ENCODE measurements around the gene CLDN18.

The CLDN18 gene

GRCh38 chr3:138007898-138008297 is 2.1 kb upstream of the CLDN18 start:
- Histone ChIP-seq H3K4me3 (ENCODE audit: severe bottlenecking) (no peak overlapping the region), H3K27ac (ENCODE audit: poor library complexity, severe bottlenecking) (no peak overlapping the region), H3K9me3 (ENCODE audit: severe bottlenecking) (no peaks in the 10 kb centered on the region), H3K4me1 (ENCODE audit: insufficient read depth, poor library complexity, severe bottlenecking) (no peaks in the 10 kb centered on the region), H3K27me3 (ENCODE audit: insufficient read depth, poor library complexity, severe bottlenecking) (peaks cover 4% of the 10 kb centered on the region), H3K36me3 (ENCODE audit: low read depth) (no peaks in the 10 kb centered on the region)
- no peak for DNase-seq (ENCODE audit: low spot score)
- no peak for ATAC-seq (ENCODE audit: low read depth)
- TF ChIP-seq, protein P1, sequence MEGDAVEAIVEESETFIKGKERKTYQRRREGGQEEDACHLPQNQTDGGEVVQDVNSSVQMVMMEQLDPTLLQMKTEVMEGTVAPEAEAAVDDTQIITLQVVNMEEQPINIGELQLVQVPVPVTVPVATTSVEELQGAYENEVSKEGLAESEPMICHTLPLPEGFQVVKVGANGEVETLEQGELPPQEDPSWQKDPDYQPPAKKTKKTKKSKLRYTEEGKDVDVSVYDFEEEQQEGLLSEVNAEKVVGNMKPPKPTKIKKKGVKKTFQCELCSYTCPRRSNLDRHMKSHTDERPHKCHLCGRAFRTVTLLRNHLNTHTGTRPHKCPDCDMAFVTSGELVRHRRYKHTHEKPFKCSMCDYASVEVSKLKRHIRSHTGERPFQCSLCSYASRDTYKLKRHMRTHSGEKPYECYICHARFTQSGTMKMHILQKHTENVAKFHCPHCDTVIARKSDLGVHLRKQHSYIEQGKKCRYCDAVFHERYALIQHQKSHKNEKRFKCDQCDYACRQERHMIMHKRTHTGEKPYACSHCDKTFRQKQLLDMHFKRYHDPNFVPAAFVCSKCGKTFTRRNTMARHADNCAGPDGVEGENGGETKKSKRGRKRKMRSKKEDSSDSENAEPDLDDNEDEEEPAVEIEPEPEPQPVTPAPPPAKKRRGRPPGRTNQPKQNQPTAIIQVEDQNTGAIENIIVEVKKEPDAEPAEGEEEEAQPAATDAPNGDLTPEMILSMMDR (IDR thresholded peaks at IDR 0.05; ENCODE audit: poor library complexity, severe bottlenecking): no peak

GRCh38 chr3:138010273-138010590 is 267 bp downstream of the CLDN18 start:
- DNase-seq (ENCODE audit: low spot score) (no peak), ATAC-seq (ENCODE audit: low read depth) (no peak)
- no peak overlapping the region for H3K27ac ChIP-seq (ENCODE audit: poor library complexity, severe bottlenecking)
- no peaks in the 10 kb centered on the region for H3K4me1 ChIP-seq (ENCODE audit: insufficient read depth, poor library complexity, severe bottlenecking)
- no peaks in the 10 kb centered on the region for H3K9me3 ChIP-seq (ENCODE audit: severe bottlenecking)
- H3K27me3 ChIP-seq (ENCODE audit: insufficient read depth, poor library complexity, severe bottlenecking): peaks cover 7% of the 10 kb centered on the region
- H3K4me3 ChIP-seq (ENCODE audit: severe bottlenecking): no peak overlapping the region
- no peaks in the 10 kb centered on the region for H3K36me3 ChIP-seq (ENCODE audit: low read depth)
- TF ChIP-seq, protein P1 (IDR thresholded peaks at IDR 0.05; ENCODE audit: poor library complexity, severe bottlenecking): no peak

GRCh38 chr3:138011722-138012121 is 1.8 kb downstream of the CLDN18 start:
- no peak overlapping the region for H3K4me3 ChIP-seq (ENCODE audit: severe bottlenecking)
- H3K36me3 ChIP-seq (ENCODE audit: low read depth): no peaks in the 10 kb centered on the region
- TF ChIP-seq, protein P1 (IDR thresholded peaks at IDR 0.05; ENCODE audit: poor library complexity, severe bottlenecking): no peak
- no peaks in the 10 kb centered on the region for H3K4me1 ChIP-seq (ENCODE audit: insufficient read depth, poor library complexity, severe bottlenecking)
- ATAC-seq (ENCODE audit: low read depth) (no peak; the same call in 2 of the 3 replicates), DNase-seq (ENCODE audit: low spot score) (no peak)
- H3K27ac ChIP-seq (ENCODE audit: poor library complexity, severe bottlenecking): no peak overlapping the region
- H3K9me3 ChIP-seq (ENCODE audit: severe bottlenecking): no peaks in the 10 kb centered on the region
- peaks cover 7% of the 10 kb centered on the region for H3K27me3 ChIP-seq (ENCODE audit: insufficient read depth, poor library complexity, severe bottlenecking)

- H3K27ac ChIP-seq (ENCODE audit: poor library complexity, severe bottlenecking): no peak overlapping the region
- H3K4me3 ChIP-seq (ENCODE audit: severe bottlenecking): no peak overlapping the region
- ATAC-seq (ENCODE audit: low read depth): no peak
- TF ChIP-seq, protein P1 (IDR thresholded peaks at IDR 0.05; ENCODE audit: poor library complexity, severe bottlenecking): no peak
- DNase-seq (ENCODE audit: low spot score): no peak
- H3K27me3 ChIP-seq (ENCODE audit: insufficient read depth, poor library complexity, severe bottlenecking): peaks cover 7% of the 10 kb centered on the region
- no peaks in the 10 kb centered on the region for H3K9me3 ChIP-seq (ENCODE audit: severe bottlenecking)
- no peaks in the 10 kb centered on the region for H3K4me1 ChIP-seq (ENCODE audit: insufficient read depth, poor library complexity, severe bottlenecking)
- no peaks in the 10 kb centered on the region for H3K36me3 ChIP-seq (ENCODE audit: low read depth)
Observed at GRCh38 chr3:138012526-138012925, 2.6 kb downstream of the CLDN18 start.

DNA sequence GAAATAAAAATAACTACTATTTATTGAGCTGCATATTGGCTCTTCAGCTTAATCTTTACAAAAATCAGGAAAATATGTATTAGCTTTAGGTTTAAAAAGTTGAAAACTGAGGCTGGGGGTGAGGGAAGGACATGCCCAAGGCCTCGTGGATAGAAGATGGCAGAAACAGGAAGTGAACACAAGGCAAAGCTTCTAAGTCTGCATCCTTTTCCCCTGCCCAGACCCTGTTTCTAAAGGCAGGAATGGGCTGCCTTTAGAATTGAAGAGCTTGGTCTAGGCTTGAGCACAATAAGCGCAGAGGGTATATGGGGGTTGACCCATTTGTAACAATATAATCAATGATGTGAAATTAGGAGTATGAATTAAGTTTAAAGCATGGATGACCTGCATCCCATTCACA is 6.1 kb downstream of the CLDN18 start:
- Histone ChIP-seq H3K27ac (ENCODE audit: poor library complexity, severe bottlenecking) (no peak overlapping the region), H3K9me3 (ENCODE audit: severe bottlenecking) (no peaks in the 10 kb centered on the region), H3K27me3 (ENCODE audit: insufficient read depth, poor library complexity, severe bottlenecking) (peaks cover 7% of the 10 kb centered on the region), H3K4me1 (ENCODE audit: insufficient read depth, poor library complexity, severe bottlenecking) (no peaks in the 10 kb centered on the region), H3K36me3 (ENCODE audit: low read depth) (no peaks in the 10 kb centered on the region), H3K4me3 (ENCODE audit: severe bottlenecking) (no peak overlapping the region)
- ATAC-seq (ENCODE audit: low read depth) (no peak), DNase-seq (ENCODE audit: low spot score) (no peak)
- TF ChIP-seq, protein P1 (IDR thresholded peaks at IDR 0.05; ENCODE audit: poor library complexity, severe bottlenecking): no peak
